ENCODE data around the gene TNC. TPM values are rescaled to one million over a fixed set of nuclear protein-coding genes. Genes with fewer than 3 reads are reported as not detected.
"Not testable (repeated sequence)": the region's sequence is repeated elsewhere in the genome, so short reads cannot be mapped to it uniquely, and the experiment has no call there.

TNC gene
- polyA plus RNA-seq, 5 donors = 60.8 to 131 (median 83.7) TPM

GRCh38 chr9:115135821-115136778, 18.1 kb upstream of the TNC start:
- peak in 1 of 2 donors; percentile 51 for DNase-seq

GRCh38 chr9:115134941-115135340, 17.0 kb upstream of the TNC start:
- DNase-seq = peak in 1 of 2 donors; percentile 33

GRCh38 chr9:115133649-115134048, 15.7 kb upstream of the TNC start:
- DNase-seq = no peak

GRCh38 chr9:115132648-115133047, 14.7 kb upstream of the TNC start:
- DNase-seq = peak; percentile 69 to 73

GRCh38 chr9:115130176-115130575, 12.2 kb upstream of the TNC start:
- DNase-seq = no peak

GRCh38 chr9:115128726-115129125, 10.8 kb upstream of the TNC start:
- not testable (repeated sequence) for DNase-seq

- DNase-seq = no peak
Observed at GRCh38 chr9:115127191-115127817, 9.3 kb upstream of the TNC start.

GRCh38 chr9:115126404-115126803, 8.4 kb upstream of the TNC start:
- no peak for DNase-seq

- DNase-seq = no peak
Observed at GRCh38 chr9:115122937-115123336, 5.0 kb upstream of the TNC start.

- no peak for DNase-seq
Observed at GRCh38 chr9:115121181-115121580, 3.2 kb upstream of the TNC start.

GRCh38 chr9:115118879-115119218, 892 bp upstream of the TNC start:
- peak; percentile 55 to 61 for DNase-seq

- no peak for DNase-seq
Observed at GRCh38 chr9:115116421-115117284, 1.3 kb downstream of the TNC start.

GRCh38 chr9:115115924-115116323, 2.0 kb downstream of the TNC start:
- no peak for DNase-seq

- no peak for DNase-seq
Observed at GRCh38 chr9:115115117-115115880, 2.7 kb downstream of the TNC start.

- no peak for DNase-seq
Observed at GRCh38 chr9:115114546-115114945, 3.4 kb downstream of the TNC start.

- no peak for DNase-seq
Observed at GRCh38 chr9:115114084-115114483, 3.9 kb downstream of the TNC start.

GRCh38 chr9:115111874-115112273, 6.1 kb downstream of the TNC start:
- DNase-seq = no peak

GRCh38 chr9:115109486-115109885, 8.5 kb downstream of the TNC start:
- no peak for DNase-seq

- no peak for DNase-seq
Observed at GRCh38 chr9:115107701-115108100, 10.3 kb downstream of the TNC start.

- no peak for DNase-seq
Observed at GRCh38 chr9:115106642-115107041, 11.3 kb downstream of the TNC start.

GRCh38 chr9:115106001-115106400, 12.0 kb downstream of the TNC start:
- no peak for DNase-seq

Measured in right lung (tissue), 5 donors.